GM21515 (cell line): Measurements from ENCODE around the gene GOLGA6A.
"Not testable (repeated sequence)": the region's sequence is repeated elsewhere in the genome, so short reads cannot be mapped to it uniquely, and the experiment has no call there.

Experiments used
- ATAC-seq: cut with Tn5 transposase; IDR thresholded peaks from one replicate; pipeline ENCODE4 v1.9.1; 2021; ENCODE audit not compliant: unreplicated experiment

GOLGA6A gene

DNA sequence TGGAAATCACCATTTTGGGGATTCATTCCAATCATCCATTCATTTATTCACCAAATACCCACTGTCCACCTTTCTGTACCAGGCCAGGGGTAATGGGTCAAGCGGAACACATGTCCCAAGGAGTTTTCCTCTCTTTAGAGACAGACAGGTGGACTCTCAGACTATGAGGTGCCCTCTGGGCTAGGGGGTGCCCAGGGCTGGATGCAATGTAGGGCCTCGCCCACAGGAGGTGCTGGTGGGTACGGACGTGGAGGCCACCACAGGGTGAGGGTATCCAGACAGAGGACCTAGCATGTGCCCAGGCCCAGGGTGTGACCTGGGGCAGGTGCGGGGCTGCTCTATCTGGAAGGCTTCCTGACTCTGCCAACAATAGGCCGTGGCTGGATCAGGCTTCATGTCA, 26.3 kb upstream of the GOLGA6A start:
- not testable (repeated sequence) for ATAC-seq

- ATAC-seq, result no peak
Observed at GRCh38 chr15:74108111-74108510, 25.8 kb upstream of the GOLGA6A start.

DNA sequence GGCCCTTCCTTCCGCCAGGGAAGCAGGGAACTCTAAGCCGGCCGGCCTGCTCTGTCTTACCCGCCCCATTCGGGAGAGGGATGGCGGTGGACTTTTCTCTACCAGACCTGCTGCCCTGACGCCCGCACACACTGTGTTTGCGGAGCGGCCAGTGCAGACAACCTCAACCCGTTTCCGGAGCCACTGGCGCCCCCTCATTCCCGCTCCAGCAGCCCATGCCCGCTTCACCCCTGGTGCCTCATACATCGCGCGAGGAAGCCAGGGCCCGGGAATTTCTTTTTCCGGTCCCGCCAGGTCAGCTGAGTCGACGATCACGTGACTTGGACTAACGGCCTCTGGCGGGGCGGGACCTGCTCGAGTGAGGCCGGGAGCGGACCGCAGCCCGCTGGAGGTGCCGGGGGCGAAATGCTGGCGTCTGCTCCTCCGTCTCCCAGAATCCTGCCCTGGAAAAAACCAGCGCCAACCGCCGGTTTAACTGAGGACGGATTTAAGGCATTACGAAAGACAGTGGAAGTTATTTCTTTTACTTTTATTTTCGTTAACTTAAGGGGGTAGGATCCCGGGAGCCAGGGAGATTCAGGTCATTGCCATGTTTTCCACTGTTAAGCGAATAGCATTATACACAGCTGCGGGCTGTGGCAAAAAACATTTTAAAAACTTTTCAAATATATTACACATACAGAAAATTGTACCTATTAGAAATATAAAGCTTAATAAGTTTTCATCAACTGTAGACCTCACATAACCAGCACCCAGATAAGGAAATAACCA, 17.8 kb upstream of the GOLGA6A start:
- peak; percentile 80 for ATAC-seq

DNA sequence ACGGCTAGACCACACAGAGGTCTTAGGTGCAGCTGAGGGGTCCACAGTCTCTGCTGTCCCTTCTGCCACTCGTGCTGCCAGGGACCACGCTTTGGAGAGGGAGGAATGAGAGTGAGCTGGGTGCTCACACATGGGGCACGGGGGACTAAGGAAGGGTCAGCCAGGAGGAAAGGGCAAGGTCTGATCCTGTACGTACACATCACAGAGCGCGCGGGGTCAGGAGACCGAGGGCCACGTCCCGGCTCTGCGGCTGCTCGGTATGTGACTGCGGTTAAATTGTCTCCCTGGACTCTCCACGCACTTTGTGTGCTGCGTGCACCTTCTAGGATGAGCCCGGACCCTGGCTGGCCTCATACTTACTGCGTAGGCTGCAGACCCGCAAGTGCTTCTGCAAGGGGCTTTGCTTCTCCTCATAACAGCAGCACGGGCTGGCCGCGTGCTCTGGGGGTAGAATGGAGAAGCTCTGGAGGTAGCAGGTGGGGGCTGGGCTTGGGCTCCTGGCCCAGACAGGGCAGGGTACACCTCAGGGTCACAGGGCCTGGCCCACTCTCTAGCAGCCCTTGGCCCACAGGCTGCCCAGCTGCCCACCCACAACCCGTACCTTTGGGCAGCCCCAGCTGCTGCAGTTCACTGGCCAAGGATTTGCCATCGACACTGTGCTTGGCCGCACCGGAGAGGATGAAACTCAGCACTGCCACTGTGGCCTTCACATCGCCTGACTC, 14.6 kb upstream of the GOLGA6A start:
- not testable (repeated sequence) for ATAC-seq

DNA sequence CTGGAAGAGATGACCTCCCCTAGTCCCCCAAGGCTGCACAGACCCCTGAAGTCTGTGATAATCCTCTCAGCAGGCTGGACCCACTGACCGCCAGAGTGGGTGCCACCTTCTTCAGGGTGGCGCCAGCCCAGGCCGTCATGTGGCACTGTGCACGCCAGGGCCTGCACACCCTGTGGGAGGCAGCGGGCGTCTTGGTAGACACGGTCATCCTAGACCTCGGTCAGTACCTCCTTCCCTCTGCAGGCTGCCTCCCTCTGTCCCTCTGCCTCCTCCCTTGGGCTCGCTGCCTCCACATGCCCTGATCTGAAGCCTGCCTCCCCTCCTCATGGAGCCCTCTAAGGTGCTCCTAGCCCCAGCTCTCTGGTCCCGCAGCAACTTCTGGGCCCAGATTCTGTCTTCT, 13.3 kb upstream of the GOLGA6A start:
- not testable (repeated sequence) for ATAC-seq

GRCh38 chr15:74094567-74094966, 12.2 kb upstream of the GOLGA6A start:
- ATAC-seq, result not testable (repeated sequence)

GRCh38 chr15:74075781-74076180, 6.6 kb downstream of the GOLGA6A start:
- ATAC-seq, result not testable (repeated sequence)

DNA sequence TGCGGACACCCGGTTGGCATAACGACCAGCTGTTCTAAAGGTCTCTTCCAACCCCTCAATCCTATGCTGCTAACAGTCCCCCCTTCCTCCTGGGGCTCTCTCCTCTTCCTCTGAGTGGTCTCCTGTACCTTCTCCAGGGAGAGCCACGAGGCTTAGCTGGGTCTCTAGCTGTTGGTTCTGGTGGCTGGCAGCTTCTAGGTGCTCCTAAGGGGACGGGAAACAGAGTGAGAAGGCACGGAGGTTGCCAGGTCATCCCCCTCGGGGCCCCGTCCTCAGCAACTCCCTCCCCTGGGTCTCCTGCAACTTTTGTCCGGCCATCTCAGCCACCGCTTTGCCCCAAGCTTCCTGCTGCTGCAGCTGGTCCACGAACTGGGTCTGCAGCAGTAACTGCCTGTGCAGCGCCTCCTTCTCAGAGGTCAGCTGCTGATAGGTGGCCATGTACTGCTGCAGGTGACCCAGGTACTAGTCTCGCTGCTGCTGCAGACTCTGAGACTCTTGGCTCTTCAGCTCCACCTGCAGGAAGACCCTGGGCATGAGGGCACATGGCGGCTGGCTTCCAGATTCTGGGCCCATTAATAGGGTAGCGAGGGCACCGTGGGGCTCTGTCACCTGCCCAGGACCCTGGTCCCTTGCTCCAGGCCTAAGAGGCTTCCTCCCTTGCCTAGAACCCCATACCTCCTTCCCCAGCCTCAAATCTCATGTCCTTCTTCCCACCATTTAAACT, 9.6 kb downstream of the GOLGA6A start:
- not testable (repeated sequence) for ATAC-seq

GRCh38 chr15:74072132-74072531, 10.2 kb downstream of the GOLGA6A start:
- not testable (repeated sequence) for ATAC-seq

GRCh38 chr15:74071645-74072044, 10.7 kb downstream of the GOLGA6A start:
- ATAC-seq, result not testable (repeated sequence)

DNA sequence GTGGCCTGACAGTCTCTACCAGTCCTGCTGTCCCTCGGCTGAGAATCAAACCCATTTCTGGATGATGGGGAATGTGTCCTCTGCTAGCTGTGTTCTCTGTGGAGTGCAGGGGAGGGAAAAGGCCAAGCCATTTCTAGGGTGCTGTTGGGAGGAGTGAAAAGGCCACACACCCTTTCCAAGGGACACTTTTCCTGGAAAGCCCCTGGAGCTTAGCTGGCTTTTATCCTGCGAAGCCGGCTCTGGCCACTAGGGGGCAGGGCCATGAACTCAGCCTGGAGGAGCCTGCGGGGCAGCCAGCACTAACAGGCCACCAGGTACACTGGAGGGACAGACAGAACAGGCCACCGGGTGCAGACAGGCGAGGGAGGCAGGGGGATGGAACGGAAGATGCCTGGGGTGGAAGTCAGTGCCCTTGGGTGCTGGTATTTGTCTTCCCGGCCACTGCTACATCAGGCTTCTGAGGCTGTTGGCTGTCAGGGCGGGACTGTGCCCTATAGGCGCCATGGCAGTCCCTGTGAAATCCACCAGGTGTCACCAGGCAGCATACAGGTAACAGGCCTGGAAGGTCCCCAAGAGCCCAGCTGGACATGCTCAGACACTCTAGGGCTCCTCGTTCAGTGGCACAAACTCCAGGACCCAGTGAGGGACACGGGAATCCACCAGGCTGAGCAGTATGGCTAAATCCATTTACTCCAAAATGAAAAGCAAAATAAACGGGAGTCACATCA, 16.5 kb downstream of the GOLGA6A start:
- ATAC-seq, result not testable (repeated sequence)

DNA sequence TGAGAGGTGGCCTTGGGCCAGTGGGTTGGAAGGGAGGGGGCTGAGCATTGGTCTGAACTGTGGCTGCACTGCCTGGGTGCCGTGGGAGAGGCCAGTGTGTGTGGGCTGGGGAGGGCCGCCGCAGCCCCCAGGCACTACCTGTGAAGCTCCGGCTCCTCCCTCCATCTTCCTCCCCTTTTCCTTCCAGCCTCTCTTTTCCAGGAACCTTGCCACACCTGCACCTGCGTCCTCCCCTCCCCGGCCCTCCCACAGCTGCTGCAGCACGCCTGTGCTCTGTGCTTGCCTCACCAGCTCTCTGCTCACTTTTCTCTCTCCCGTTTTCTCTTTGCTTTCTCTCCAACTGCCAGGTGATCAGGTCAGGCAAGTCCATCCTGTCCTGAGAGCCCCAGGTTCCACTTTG, 17.5 kb downstream of the GOLGA6A start:
- not testable (repeated sequence) for ATAC-seq

- not testable (repeated sequence) for ATAC-seq
Observed at GRCh38 chr15:74064183-74064582, 18.2 kb downstream of the GOLGA6A start.

DNA sequence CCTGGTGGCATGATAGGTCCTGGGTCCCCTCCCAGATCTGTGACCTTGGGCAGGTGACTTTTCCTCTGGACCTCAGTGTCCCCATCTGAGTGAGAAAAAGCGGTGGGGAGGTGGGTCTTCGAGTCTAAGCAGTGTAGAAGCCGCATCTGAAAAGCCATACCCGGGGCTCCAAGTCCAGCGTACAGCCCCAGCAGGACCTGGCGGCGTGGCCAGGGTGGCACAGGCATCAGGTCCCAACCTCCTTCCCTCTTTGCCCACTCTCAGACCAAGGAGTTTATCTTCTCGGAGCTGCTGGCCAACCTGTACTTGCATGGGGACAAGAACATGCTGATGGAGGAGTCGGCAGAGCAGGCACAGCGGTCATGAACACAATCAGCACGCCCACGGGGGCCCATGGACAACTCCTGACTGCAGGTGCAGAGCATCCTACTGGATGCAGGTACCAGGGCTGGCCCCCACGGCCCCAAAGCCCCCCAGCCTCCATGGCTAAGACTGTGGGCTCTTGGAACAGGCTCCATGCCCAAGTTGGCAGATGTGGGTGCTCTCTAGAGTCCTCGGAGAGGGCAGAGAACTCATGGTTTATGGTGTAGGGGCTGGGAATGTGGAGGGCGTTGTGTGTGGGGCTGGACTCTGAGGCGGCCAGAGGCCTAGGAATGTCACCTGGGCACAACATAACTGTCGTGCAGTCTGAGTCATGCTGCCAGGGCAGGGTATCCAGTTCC, 18.8 kb downstream of the GOLGA6A start:
- ATAC-seq, result not testable (repeated sequence)

- no peak for ATAC-seq
Observed at GRCh38 chr15:74062671-74063070, 19.7 kb downstream of the GOLGA6A start.

DNA sequence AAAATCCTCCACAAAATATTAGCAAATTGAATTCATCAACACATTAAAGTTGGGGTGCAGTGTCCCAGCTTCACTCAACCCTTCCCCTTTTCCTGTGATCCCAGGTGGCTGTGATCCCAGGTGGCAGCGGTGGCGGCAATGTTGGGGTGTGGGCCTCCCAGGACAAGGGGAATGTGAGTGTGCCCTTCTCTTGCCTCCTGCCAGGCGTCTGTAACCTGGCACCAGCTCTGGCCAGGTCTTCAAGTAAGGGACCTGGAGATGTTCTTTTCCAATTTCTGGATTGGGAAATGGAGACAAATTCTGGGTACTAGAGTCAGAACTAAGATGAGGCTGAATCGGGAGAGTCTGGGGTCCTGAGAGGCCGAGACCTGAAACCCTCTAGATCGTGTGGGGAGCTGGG, 20.1 kb downstream of the GOLGA6A start:
- no peak for ATAC-seq

DNA sequence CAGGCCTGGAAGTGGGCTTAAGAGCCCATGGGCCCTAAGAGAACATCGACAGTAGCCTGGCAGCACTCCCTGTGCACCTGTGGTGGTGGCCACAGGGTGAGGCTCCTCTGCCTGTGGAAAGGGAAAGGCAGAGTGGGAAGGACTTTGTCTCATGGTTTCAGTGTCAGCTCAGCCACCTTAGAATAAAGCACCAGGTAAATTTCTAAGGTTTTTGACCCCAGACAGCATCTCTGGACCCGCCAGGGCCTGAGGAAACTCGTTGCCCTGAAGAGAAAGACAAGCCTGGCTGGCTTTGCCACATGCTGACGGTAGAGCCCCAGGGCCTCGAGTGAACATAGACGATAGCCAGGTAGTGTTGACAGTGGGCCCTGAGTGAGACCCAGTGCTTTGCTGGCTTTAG, 22.1 kb downstream of the GOLGA6A start:
- no peak for ATAC-seq

DNA sequence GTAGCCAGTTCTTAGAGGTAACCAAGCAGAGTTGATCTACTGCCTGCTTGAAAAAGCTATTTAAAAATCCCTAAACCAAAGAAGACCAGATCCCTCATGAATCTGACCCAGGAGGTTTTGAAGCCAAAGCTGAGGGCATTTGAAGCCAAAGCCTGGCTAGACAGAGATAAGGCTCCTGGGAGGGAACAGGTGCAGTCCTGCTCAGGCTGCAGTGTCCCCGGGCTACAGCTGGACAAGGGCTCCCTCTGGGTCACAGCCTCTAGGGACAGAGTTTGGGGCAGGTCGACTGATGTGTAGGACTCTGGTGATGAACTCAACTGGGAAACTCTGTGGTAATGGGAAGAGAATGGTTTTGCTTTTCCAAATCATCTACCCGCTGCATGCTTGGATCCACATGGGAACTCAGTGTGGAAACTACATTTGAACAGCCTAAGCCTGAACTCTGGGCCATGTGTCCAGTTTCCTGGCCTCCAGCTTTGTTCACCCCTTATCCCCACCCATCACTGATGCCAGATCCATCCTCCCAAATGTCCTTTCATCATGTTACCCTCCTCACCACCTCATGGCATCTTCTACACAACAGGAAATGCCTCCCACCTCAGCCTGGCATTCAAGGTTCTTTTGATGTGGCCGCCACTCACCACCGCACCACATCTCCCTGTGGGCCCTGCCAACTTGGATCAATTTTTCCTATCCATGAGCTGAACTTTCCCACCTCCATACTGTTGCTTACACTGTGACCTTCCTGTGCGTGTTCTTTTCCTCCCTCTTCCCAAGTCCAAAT, 23.1 kb downstream of the GOLGA6A start:
- not testable (repeated sequence) for ATAC-seq

- ATAC-seq, result not testable (repeated sequence)
Observed at GRCh38 chr15:74056330-74056729, 26.0 kb downstream of the GOLGA6A start.
